PC-3 (cell line): Measurements from ENCODE around the gene ASTN2. TPM values are rescaled to one million over a fixed set of nuclear protein-coding genes. Genes with fewer than 3 reads are reported as not detected.
A peak's percentile ranks its signal among the peaks of the same experiment; 100 is the strongest.

ENCODE experiments used
- ATAC-seq: fragments of 200-7000 bp; cut with Tn5 transposase; 2 replicates; pipeline ENCODE4 v1.9.1; 2020; ENCODE audit warnings: mild to moderate bottlenecking, moderate library complexity
- BruUV-seq: library from RNA; stranded (reverse); fragments of 400-500 nt; replicated peaks from 2 replicates; lab custom pipeline; 2021; lab: Mats Ljungman, UMichigan
- CTCF ChIA-PET: fragments of 300-600 bp; sonication (Branson Sonifier 250); formaldehyde crosslinking; loops from one replicate; lab custom pipeline; 2022; ENCODE audit warnings: antibody characterized with exemption; lab: Charles Lee
- POLR2A ChIA-PET: fragments of 300-600 bp; sonication (Branson Sonifier 250); formaldehyde crosslinking; loops from one replicate; lab custom pipeline; 2022; ENCODE audit warnings: antibody characterized with exemption; ENCODE audit not compliant: unreplicated experiment; lab: Charles Lee
- DNase-seq: peaks from one replicate; pipeline ENCODE4 v3.0.0-alpha.2; 2015
- H2AFZ ChIP-seq: fragments of 300-600 bp; sonication (generic); 2 replicates; pipeline ENCODE4 v1.6.0; 2016; ENCODE audit warnings: antibody characterized with exemption, low read length
- H3F3A ChIP-seq: fragments of 300-600 bp; sonication (generic); one replicate; pipeline ENCODE4 v1.6.0; 2017; ENCODE audit warnings: antibody characterized with exemption, low read length, control low read depth, mild to moderate bottlenecking; ENCODE audit not compliant: unreplicated experiment
- H3K27ac ChIP-seq: fragments of 300-600 bp; sonication (generic); 2 replicates; pipeline ENCODE4 v1.5.1; 2016; ENCODE audit warnings: mild to moderate bottlenecking, low read length
- H3K27me3 ChIP-seq: fragments of 300-600 bp; sonication (generic); 2 replicates; pipeline ENCODE4 v1.6.1; 2016; ENCODE audit warnings: low read length, mixed read lengths
- H3K36me3 ChIP-seq: fragments of 300-600 bp; sonication (generic); 2 replicates; pipeline ENCODE4 v1.6.1; 2016; ENCODE audit warnings: low read depth, mixed run types, low read length, mixed read lengths
- H3K4me1 ChIP-seq: fragments of 300-600 bp; sonication (generic); 2 replicates; pipeline ENCODE4 v1.5.1; 2016; ENCODE audit warnings: low read length; ENCODE audit not compliant: insufficient read depth
- H3K4me2 ChIP-seq: fragments of 300-600 bp; sonication (generic); 2 replicates; pipeline ENCODE4 v1.6.0; 2016; ENCODE audit warnings: low read length
- H3K4me3 ChIP-seq: fragments of 300-600 bp; sonication (generic); 2 replicates; pipeline ENCODE4 v1.5.1; 2016; ENCODE audit warnings: mild to moderate bottlenecking, low read length, mixed read lengths
- H3K79me2 ChIP-seq: fragments of 300-600 bp; sonication (generic); 2 replicates; pipeline ENCODE4 v1.6.1; 2017; ENCODE audit warnings: low read length, mixed read lengths
- H3K9ac ChIP-seq: fragments of 300-600 bp; sonication (generic); 2 replicates; pipeline ENCODE4 v1.6.0; 2016; ENCODE audit warnings: mild to moderate bottlenecking, low read length
- H3K9me2 ChIP-seq: fragments of 300-600 bp; sonication (generic); replicated peaks from 2 replicates; pipeline ENCODE4 v1.6.1; 2016; ENCODE audit warnings: mixed run types, low read length, mixed read lengths
- H3K9me3 ChIP-seq: fragments of 300-600 bp; sonication (generic); 2 replicates; pipeline ENCODE4 v1.6.1; 2016; ENCODE audit warnings: low read length, mixed read lengths
- H4K20me1 ChIP-seq: fragments of 300-600 bp; sonication (generic); 2 replicates; pipeline ENCODE4 v1.6.1; 2016; ENCODE audit warnings: low read length, mixed read lengths
- CTCF ChIP-seq: fragments of 300-600 bp; sonication (generic); conservative IDR thresholded peaks from 2 replicates; pipeline ENCODE4 v1.5.1; 2017; ENCODE audit warnings: antibody characterized with exemption, low read depth, mild to moderate bottlenecking, low read length
- EZH2 ChIP-seq: fragments of 300-600 bp; sonication (generic); IDR thresholded peaks from one replicate; pipeline ENCODE4 v1.6.1; 2017; ENCODE audit warnings: antibody characterized with exemption, mild to moderate bottlenecking, low read length; ENCODE audit not compliant: unreplicated experiment
- EZH2phosphoT487 ChIP-seq: fragments of 300-600 bp; sonication (generic); IDR thresholded peaks from 2 replicates; pipeline ENCODE4 v1.6.1; 2018; ENCODE audit warnings: mild to moderate bottlenecking, antibody characterized with exemption, low read length, borderline replicate concordance
- intact Hi-C: fragments of 100-400 bp; cut with micrococcal nuclease; formaldehyde crosslinking; loops from 2 replicates; pipeline ENCODE4 v1.9.0; 2023
- total RNA-seq: library from RNA; depleted of rRNA; stranded (reverse); fragments of >200 nt; gene quantifications from 2 replicates; pipeline ENCODE4 v1.2.3, GENCODE V29; 2014

ASTN2 gene
- total RNA-seq, 1 experiment from 2014 or later = 3.5 TPM

DNA sequence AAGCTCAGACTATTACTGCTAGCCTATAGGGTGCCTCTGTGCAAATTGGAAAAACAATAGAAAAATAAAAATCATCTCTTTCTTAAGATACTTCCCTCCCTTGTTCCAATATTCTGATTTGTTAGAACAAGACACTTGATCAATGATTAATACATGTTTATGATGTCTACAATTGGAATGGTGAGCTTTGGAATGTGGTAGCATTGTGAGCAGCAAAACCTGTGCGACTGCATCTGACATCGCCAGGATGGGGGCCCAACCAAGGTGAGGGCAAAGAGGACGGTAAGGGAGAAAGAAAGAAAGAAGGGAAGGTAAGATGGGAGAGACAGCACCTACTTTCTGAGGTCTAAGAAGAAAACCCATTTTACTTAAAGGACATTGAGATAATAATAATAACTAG, 910.8 kb downstream of the ASTN2 start:
- no peaks in the 10 kb centered on the region for H3K9me2 ChIP-seq
- POLR2A ChIA-PET = no interaction called here
- ATAC-seq (no peak), DNase-seq (no peak)
- H3K4me1 ChIP-seq = peaks cover 7% of the 10 kb centered on the region; the same call in 1 of the 2 replicates
- intact Hi-C loops = no loop called here
- H2AFZ ChIP-seq = no peak overlapping the region
- H3F3A ChIP-seq = no peaks in the 10 kb centered on the region
- H3K27ac ChIP-seq = no peak overlapping the region
- H3K36me3 ChIP-seq = no peaks in the 10 kb centered on the region
- no peak overlapping the region for H3K9ac ChIP-seq
- H3K4me3 ChIP-seq = no peak overlapping the region
- no peaks in the 10 kb centered on the region for H3K27me3 ChIP-seq
- H3K4me2 ChIP-seq = no peak overlapping the region
- no TSS peak for BruUV-seq
- H4K20me1 ChIP-seq = no peaks in the 10 kb centered on the region
- H3K79me2 ChIP-seq = no peaks in the 10 kb centered on the region
- TF ChIP-seq CTCF = no peak
- TF ChIP-seq EZH2phosphoT487 = no peak
- no peak for TF ChIP-seq EZH2
- H3K9me3 ChIP-seq = no peaks in the 10 kb centered on the region
- CTCF ChIA-PET = no interaction called here

DNA sequence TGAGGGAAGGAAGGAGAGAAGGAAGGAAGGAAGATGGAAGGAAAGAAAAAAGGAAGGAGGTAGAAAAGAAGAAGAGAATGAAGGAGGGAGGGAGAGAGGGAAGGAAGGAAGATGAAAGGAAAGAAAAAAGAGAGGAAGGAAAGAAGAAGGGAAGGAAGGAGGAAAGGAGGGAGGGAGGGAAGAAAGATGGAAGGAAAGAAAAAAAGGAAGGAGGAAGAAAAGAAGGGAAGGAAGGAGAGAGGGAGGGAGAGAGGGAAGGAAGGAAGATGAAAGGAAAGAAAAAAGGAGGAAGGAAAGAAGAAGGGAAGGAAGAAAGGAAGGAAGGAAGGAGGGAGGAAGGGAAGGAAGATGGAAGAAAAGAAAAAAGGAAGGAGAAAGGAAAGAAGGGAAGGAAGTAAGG, 912.1 kb downstream of the ASTN2 start:
- Histone ChIP-seq H2AFZ (no peak overlapping the region), H3K27ac (no peak overlapping the region), H3K4me2 (no peak overlapping the region), H3K9ac (no peak overlapping the region), H3K4me1 (peaks cover 7% of the 10 kb centered on the region; the same call in 1 of the 2 replicates), H3K9me3 (no peaks in the 10 kb centered on the region), H4K20me1 (no peaks in the 10 kb centered on the region), H3K36me3 (no peaks in the 10 kb centered on the region), H3K27me3 (no peaks in the 10 kb centered on the region), H3K79me2 (no peaks in the 10 kb centered on the region), H3K4me3 (no peak overlapping the region), H3F3A (no peaks in the 10 kb centered on the region), H3K9me2 (no peaks in the 10 kb centered on the region)
- ChIA-PET CTCF (no interaction called here), POLR2A (no interaction called here)
- no TSS peak for BruUV-seq
- DNase-seq (no peak), ATAC-seq (no peak)
- intact Hi-C loops = no loop called here
- no peak for TF ChIP-seq EZH2phosphoT487
- TF ChIP-seq CTCF = no peak
- no peak for TF ChIP-seq EZH2

DNA sequence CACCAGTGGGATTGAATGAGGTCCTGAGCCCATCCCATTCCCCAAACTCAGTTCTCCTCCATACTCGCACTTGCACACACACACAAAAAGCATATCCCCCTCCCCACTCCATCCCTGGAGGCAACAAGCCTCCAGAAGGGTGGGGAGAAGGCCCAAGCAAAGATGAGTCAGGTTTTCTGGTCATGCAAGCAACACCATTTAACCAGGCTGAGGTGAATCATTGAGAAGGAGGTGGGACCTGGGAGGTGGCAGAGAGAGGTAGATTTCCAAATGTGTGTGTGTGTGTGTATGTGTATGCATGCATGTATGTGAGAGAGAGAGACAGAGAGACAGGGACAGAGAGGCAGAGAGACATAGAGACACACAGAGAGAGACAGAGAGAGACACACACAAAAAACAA, 913.0 kb downstream of the ASTN2 start:
- no peaks in the 10 kb centered on the region for H3K9me3 ChIP-seq
- no peak overlapping the region for H3K4me3 ChIP-seq
- no peaks in the 10 kb centered on the region for H4K20me1 ChIP-seq
- H3K9me2 ChIP-seq = no peaks in the 10 kb centered on the region
- ATAC-seq (peak; percentile 56), DNase-seq (peak; percentile 64)
- no peaks in the 10 kb centered on the region for H3K79me2 ChIP-seq
- H3K4me2 ChIP-seq = no peak overlapping the region
- CTCF ChIA-PET = no interaction called here
- H2AFZ ChIP-seq = no peak overlapping the region
- BruUV-seq = no TSS peak
- H3K27me3 ChIP-seq = no peaks in the 10 kb centered on the region
- H3K9ac ChIP-seq = no peak overlapping the region
- no peak overlapping the region for H3K27ac ChIP-seq
- H3K36me3 ChIP-seq = no peaks in the 10 kb centered on the region
- intact Hi-C loops = no loop called here
- H3F3A ChIP-seq = no peaks in the 10 kb centered on the region
- POLR2A ChIA-PET = no interaction called here
- TF ChIP-seq EZH2 (no peak), CTCF (no peak), EZH2phosphoT487 (no peak)
- peaks cover 7% of the 10 kb centered on the region; the same call in 1 of the 2 replicates for H3K4me1 ChIP-seq
